Suprapubic skin (tissue), 4 donors: ENCODE data around the gene SSH3.

Experiments used
- CTCF ChIP-seq, 2 donors: fragments of 200-600 bp in 1 of 2; fragments of 450-650 bp in 1 of 2; sonication (generic) in 1 of 2; IDR thresholded peaks; one replicate each; pipeline ENCODE4 v1.5.1; 2016 to 2019; ENCODE audit warnings: antibody characterized with exemption in 2 of 2, mild to moderate bottlenecking in 1 of 2, moderate library complexity in 1 of 2
- EP300 ChIP-seq: sonication (generic); formaldehyde crosslinking; IDR thresholded peaks from one replicate; pipeline ENCODE4 v1.6.1; 2017; ENCODE audit warnings: antibody characterized with exemption
- POLR2A ChIP-seq, 2 donors: fragments of 450-650 bp; IDR thresholded peaks; one replicate each; pipeline ENCODE4 v1.6.1; 2017; ENCODE audit warnings: antibody characterized with exemption in 2 of 2, mild to moderate bottlenecking in 2 of 2, moderate library complexity in 2 of 2
- POLR2AphosphoS5 ChIP-seq, 3 donors: sonication (generic); formaldehyde crosslinking; IDR thresholded peaks; one replicate each; pipeline ENCODE4 v1.6.1; 2017; ENCODE audit warnings: antibody characterized with exemption in 3 of 3

GRCh38 chr11:67283481-67283963, 19.8 kb upstream of the SSH3 start:
- TF ChIP-seq CTCF (IDR thresholded peaks at IDR 0.05) (no peak), POLR2AphosphoS5 (IDR thresholded peaks at IDR 0.05) (no peak), POLR2A (IDR thresholded peaks at IDR 0.05) (no peak), EP300 (no peak)
